Measurements from ENCODE around the gene SRRM3. TPM values are rescaled to one million over a fixed set of nuclear protein-coding genes. Genes with fewer than 3 reads are reported as not detected.

SRRM3 gene
- total and polyA plus RNA-seq, 3 donors from 2014 or later: 7.8 to 8.4 (median 8.3) TPM

GRCh38 chr7:76231071-76231470 lies 29.4 kb downstream of the SRRM3 start:
- H3K4me3 ChIP-seq: no peak overlapping the region
- H3K27ac ChIP-seq: no peak overlapping the region
- no peaks in the 10 kb centered on the region for H3K36me3 ChIP-seq (ENCODE audit: low read depth, missing control alignments)
- no peaks in the 10 kb centered on the region for H3K9me3 ChIP-seq
- no peak for DNase-seq
- TF ChIP-seq CTCF (IDR thresholded peaks at IDR 0.05) (no peak), POLR2A (IDR thresholded peaks at IDR 0.05) (no peak)
- intact Hi-C loops (cut with DNase I; ENCODE audit: low total_unique reads): no loop called here
- no peaks in the 10 kb centered on the region for H3K27me3 ChIP-seq
- WGBS, 2 donors: 46 to 58% methylated on average over 3 to 6 of the region's 6 CpGs
- H3K4me1 ChIP-seq: no peaks in the 10 kb centered on the region

GRCh38 chr7:76231583-76231982 lies 29.9 kb downstream of the SRRM3 start:
- H3K27me3 ChIP-seq: no peaks in the 10 kb centered on the region
- DNase-seq: no peak
- no peak overlapping the region for H3K4me3 ChIP-seq
- no peaks in the 10 kb centered on the region for H3K36me3 ChIP-seq (ENCODE audit: low read depth, missing control alignments)
- TF ChIP-seq CTCF (IDR thresholded peaks at IDR 0.05): no peak
- no peak for TF ChIP-seq POLR2A (IDR thresholded peaks at IDR 0.05)
- no peak overlapping the region for H3K27ac ChIP-seq
- 35 to 50% methylated on average over 9 of the region's 9 CpGs for WGBS, 2 donors
- intact Hi-C loops (cut with DNase I; ENCODE audit: low total_unique reads): no loop called here
- no peaks in the 10 kb centered on the region for H3K9me3 ChIP-seq
- no peaks in the 10 kb centered on the region for H3K4me1 ChIP-seq

GRCh38 chr7:76232698-76233097 lies 31.0 kb downstream of the SRRM3 start:
- no peak overlapping the region for H3K27ac ChIP-seq
- H3K27me3 ChIP-seq: no peaks in the 10 kb centered on the region
- no peaks in the 10 kb centered on the region for H3K4me1 ChIP-seq
- DNase-seq: no peak
- H3K36me3 ChIP-seq (ENCODE audit: low read depth, missing control alignments): no peaks in the 10 kb centered on the region
- intact Hi-C loops (cut with DNase I; ENCODE audit: low total_unique reads): no loop called here
- TF ChIP-seq CTCF (IDR thresholded peaks at IDR 0.05) (no peak), POLR2A (IDR thresholded peaks at IDR 0.05) (no peak)
- WGBS, 2 donors: 69 to 70% methylated on average over 10 of the region's 10 CpGs
- no peak overlapping the region for H3K4me3 ChIP-seq
- H3K9me3 ChIP-seq: no peaks in the 10 kb centered on the region

- DNase-seq: no peak
Observed at GRCh38 chr7:76233538-76234281, 32.0 kb downstream of the SRRM3 start.

More at GRCh38 chr7:76233538-76234281, 32.0 kb downstream of the SRRM3 start:
- whole genome bisulfite sequencing, 2 donors: 73 to 76% methylated on average over 5 of the region's 5 CpGs
- Histone ChIP-seq H3K4me3 (no peak overlapping the region), H3K27me3 (no peaks in the 10 kb centered on the region), H3K4me1 (no peaks in the 10 kb centered on the region), H3K36me3 (ENCODE audit: low read depth, missing control alignments) (no peaks in the 10 kb centered on the region), H3K9me3 (no peaks in the 10 kb centered on the region), H3K27ac (no peak overlapping the region)
- intact Hi-C loops (cut with DNase I; ENCODE audit: low total_unique reads): no loop called here
- TF ChIP-seq CTCF (IDR thresholded peaks at IDR 0.05) (no peak), POLR2A (IDR thresholded peaks at IDR 0.05) (no peak)
